ENCODE measurements around the gene SORCS2. TPM values are rescaled to one million over a fixed set of nuclear protein-coding genes. Genes with fewer than 3 reads are reported as not detected.

Gene SORCS2
- polyA plus RNA-seq, 1 donor (not counting 4 experiments of a cell fraction or from before 2014, with no cell fraction given), result 0.09 TPM

GRCh38 chr4:7168106-7168505 lies 24.2 kb upstream of the SORCS2 start:
- TF ChIP-seq CTCF (optimal IDR thresholded peaks at IDR 0.05 in 1 of 3, IDR thresholded peaks at IDR 0.05 in 1 of 3, conservative IDR thresholded peaks at IDR 0.05 in 1 of 3; ENCODE audit: extremely low read depth in 1 of 3, insufficient read depth in 2 of 3, low read length in 3 of 3), result no peak
- no peak for TF ChIP-seq EZH2 (IDR thresholded peaks at IDR 0.05; ENCODE audit: low read length)
- no peak overlapping the region for H2AFZ ChIP-seq (ENCODE audit: control insufficient read depth, low read length)
- H3K27ac ChIP-seq (ENCODE audit: control insufficient read depth, insufficient read depth, low read length), result no peak overlapping the region
- no peak overlapping the region for H3K4me3 ChIP-seq (ENCODE audit: control insufficient read depth in 2 of 3, extremely low read depth in 1 of 3, insufficient read depth in 2 of 3, low read depth in 1 of 3, low read length in 3 of 3)
- H3K36me3 ChIP-seq (ENCODE audit: control insufficient read depth in 2 of 2, extremely low read depth in 1 of 2, insufficient read depth in 2 of 2, low read length in 2 of 2), result no peaks in the 10 kb centered on the region
- H3K9me1 ChIP-seq (ENCODE audit: control insufficient read depth, extremely low read depth, insufficient read depth, low read length), result no peaks in the 10 kb centered on the region
- no peaks in the 10 kb centered on the region for H3K9me3 ChIP-seq (ENCODE audit: control insufficient read depth, low read depth, low read length)
- no peaks in the 10 kb centered on the region for H3K79me2 ChIP-seq (ENCODE audit: control insufficient read depth, insufficient read depth, low read length)
- H4K20me1 ChIP-seq (ENCODE audit: control insufficient read depth, extremely low read depth, insufficient read depth, low read length), result no peaks in the 10 kb centered on the region
- no peak overlapping the region for H3K4me2 ChIP-seq (ENCODE audit: control insufficient read depth, extremely low read depth, insufficient read depth, low read depth, low read length)
- DNase-seq (ENCODE audit: low read depth, low spot score) (no peak), FAIRE-seq (no peak)
- H3K27me3 ChIP-seq (ENCODE audit: control insufficient read depth, extremely low read depth, insufficient read depth, low read length), result no peaks in the 10 kb centered on the region
- dilution Hi-C loops (cut with MboI; ENCODE audit: extremely low pct_ligation_motif_present, low sequenced_read_pairs), result no loop called here
- H3K9ac ChIP-seq (ENCODE audit: control insufficient read depth, extremely low read depth, insufficient read depth, low read length), result no peak overlapping the region
- H3K4me1 ChIP-seq (ENCODE audit: control insufficient read depth, extremely low read depth, insufficient read depth, low read length), result peaks cover 4% of the 10 kb centered on the region

GRCh38 chr4:7169134-7169533 lies 23.2 kb upstream of the SORCS2 start:
- Histone ChIP-seq H3K27me3 (ENCODE audit: control insufficient read depth, extremely low read depth, insufficient read depth, low read length) (no peaks in the 10 kb centered on the region), H3K4me3 (ENCODE audit: control insufficient read depth in 2 of 3, extremely low read depth in 1 of 3, insufficient read depth in 2 of 3, low read depth in 1 of 3, low read length in 3 of 3) (no peak overlapping the region), H3K27ac (ENCODE audit: control insufficient read depth, insufficient read depth, low read length) (no peak overlapping the region), H3K9me3 (ENCODE audit: control insufficient read depth, low read depth, low read length) (no peaks in the 10 kb centered on the region), H3K9ac (ENCODE audit: control insufficient read depth, extremely low read depth, insufficient read depth, low read length) (no peak overlapping the region), H2AFZ (ENCODE audit: control insufficient read depth, low read length) (no peak overlapping the region), H3K79me2 (ENCODE audit: control insufficient read depth, insufficient read depth, low read length) (no peaks in the 10 kb centered on the region), H4K20me1 (ENCODE audit: control insufficient read depth, extremely low read depth, insufficient read depth, low read length) (no peaks in the 10 kb centered on the region), H3K36me3 (ENCODE audit: control insufficient read depth in 2 of 2, extremely low read depth in 1 of 2, insufficient read depth in 2 of 2, low read length in 2 of 2) (no peaks in the 10 kb centered on the region), H3K4me1 (ENCODE audit: control insufficient read depth, extremely low read depth, insufficient read depth, low read length) (peaks cover 4% of the 10 kb centered on the region), H3K4me2 (ENCODE audit: control insufficient read depth, extremely low read depth, insufficient read depth, low read depth, low read length) (no peak overlapping the region), H3K9me1 (ENCODE audit: control insufficient read depth, extremely low read depth, insufficient read depth, low read length) (no peaks in the 10 kb centered on the region)
- dilution Hi-C loops (cut with MboI; ENCODE audit: extremely low pct_ligation_motif_present, low sequenced_read_pairs), result no loop called here
- TF ChIP-seq CTCF (optimal IDR thresholded peaks at IDR 0.05 in 1 of 3, IDR thresholded peaks at IDR 0.05 in 1 of 3, conservative IDR thresholded peaks at IDR 0.05 in 1 of 3; ENCODE audit: extremely low read depth in 1 of 3, insufficient read depth in 2 of 3, low read length in 3 of 3) (no peak), EZH2 (IDR thresholded peaks at IDR 0.05; ENCODE audit: low read length) (no peak)
- FAIRE-seq, result no peak
- DNase-seq (ENCODE audit: low read depth, low spot score), result no peak

Data from keratinocyte (primary cell).